Fibroblast of skin of left biceps (primary cell): Measurements from ENCODE around the gene TMPRSS7.
A peak's percentile ranks its signal among the peaks of the same experiment; 100 is the strongest.
"Not testable (repeated sequence)": the region's sequence is repeated elsewhere in the genome, so short reads cannot be mapped to it uniquely, and the experiment has no call there.

Experiments used
- DNase-seq, 2 experiments: peaks; one replicate each; pipeline ENCODE4 v3.0.0-alpha.2; 2013; ENCODE audit warnings: low read depth in 2 of 2

TMPRSS7 gene

GRCh38 chr3:112072387-112073060 lies 38.0 kb downstream of the TMPRSS7 start:
- DNase-seq, result not testable (repeated sequence)

- DNase-seq, result no peak
These were observed 39.5 kb downstream of the TMPRSS7 start for GRCh38 chr3:112074006-112074405.

GRCh38 chr3:112074616-112075497 lies 40.3 kb downstream of the TMPRSS7 start:
- peak in 1 of 2 experiments; percentile 53 for DNase-seq

GRCh38 chr3:112078125-112079083 lies 43.9 kb downstream of the TMPRSS7 start:
- DNase-seq, result no peak

GRCh38 chr3:112083239-112083638 lies 48.7 kb downstream of the TMPRSS7 start:
- no peak for DNase-seq

GRCh38 chr3:112084980-112085705 lies 50.6 kb downstream of the TMPRSS7 start:
- DNase-seq, result no peak

- DNase-seq, result no peak
These were observed 51.2 kb downstream of the TMPRSS7 start for GRCh38 chr3:112085735-112086075.

- no peak for DNase-seq
These were observed 51.7 kb downstream of the TMPRSS7 start, which contains the start of gene C3orf52 for GRCh38 chr3:112086076-112086854. Gene C3orf52, plus strand, starts transcription at chr3:112086389. Its CDS starts 19 bp downstream, at chr3:112086408.

- DNase-seq, result no peak
These were observed 52.5 kb downstream of the TMPRSS7 start for GRCh38 chr3:112086875-112087524.

- DNase-seq, result no peak
These were observed 53.2 kb downstream of the TMPRSS7 start for GRCh38 chr3:112087746-112088145.

- DNase-seq, result no peak
These were observed 54.4 kb downstream of the TMPRSS7 start for GRCh38 chr3:112088944-112089343.

GRCh38 chr3:112089956-112090886 lies 55.7 kb downstream of the TMPRSS7 start:
- no peak for DNase-seq

- no peak for DNase-seq
These were observed 56.5 kb downstream of the TMPRSS7 start for GRCh38 chr3:112090887-112091586.

GRCh38 chr3:112092496-112093179 lies 58.1 kb downstream of the TMPRSS7 start:
- DNase-seq, result no peak

GRCh38 chr3:112093180-112093522 lies 58.6 kb downstream of the TMPRSS7 start:
- DNase-seq, result no peak

- DNase-seq, result no peak
These were observed 61.2 kb downstream of the TMPRSS7 start for GRCh38 chr3:112095731-112096130.

- no peak for DNase-seq
These were observed 61.6 kb downstream of the TMPRSS7 start for GRCh38 chr3:112096176-112096575.

- peak; percentile 96 for DNase-seq
These were observed 62.8 kb downstream of the TMPRSS7 start for GRCh38 chr3:112097378-112097777.
